Measurements from ENCODE around the gene PYDC1. TPM values are rescaled to one million over a fixed set of nuclear protein-coding genes. Genes with fewer than 3 reads are reported as not detected.
"Not testable (repeated sequence)": the region's sequence is repeated elsewhere in the genome, so short reads cannot be mapped to it uniquely, and the experiment has no call there.

PYDC1 gene
- total RNA-seq, 2 donors from 2014 or later: not detected

GRCh38 chr16:31196324-31197088, 20.4 kb downstream of the PYDC1 start:
- TF ChIP-seq CTCF (IDR thresholded peaks at IDR 0.05): no peak
- Histone ChIP-seq H3K9me3 (no peaks in the 10 kb centered on the region), H3K27me3 (no peaks in the 10 kb centered on the region), H3K4me3 (no peak overlapping the region), H3K9ac (ENCODE audit: low read depth in 2 of 2, low read length in 2 of 2) (no peak overlapping the region), H3K27ac (no peak overlapping the region), H3K36me3 (peaks cover 7% of the 10 kb centered on the region), H3K4me1 (peaks cover 13% of the 10 kb centered on the region)
- DNase-seq: no peak
- intact Hi-C loops (cut with DNase I): no loop called here

- H3K27me3 ChIP-seq; H3K27ac ChIP-seq; intact Hi-C loops (cut with DNase I); H3K9me3 ChIP-seq; H3K4me3 ChIP-seq; H3K9ac ChIP-seq (ENCODE audit: low read depth in 2 of 2, low read length in 2 of 2); DNase-seq; H3K4me1 ChIP-seq: not testable (repeated sequence)
- H3K36me3 ChIP-seq: peaks cover 14% of the 10 kb centered on the region
Observed at GRCh38 chr16:31195861-31196260, 21.1 kb downstream of the PYDC1 start.

- no peaks in the 10 kb centered on the region for H3K9me3 ChIP-seq
- no peak overlapping the region for H3K9ac ChIP-seq (ENCODE audit: low read depth in 2 of 2, low read length in 2 of 2)
- no peak overlapping the region for H3K27ac ChIP-seq
- H3K36me3 ChIP-seq: peaks cover 21% of the 10 kb centered on the region
- no peak for DNase-seq
- intact Hi-C loops (cut with DNase I): no loop called here
- no peaks in the 10 kb centered on the region for H3K4me1 ChIP-seq
- TF ChIP-seq CTCF (IDR thresholded peaks at IDR 0.05): no peak
- H3K4me3 ChIP-seq: no peak overlapping the region
- H3K27me3 ChIP-seq: no peaks in the 10 kb centered on the region
Observed at GRCh38 chr16:31194898-31195297, 22.0 kb downstream of the PYDC1 start.

GRCh38 chr16:31193874-31194273, 23.1 kb downstream of the PYDC1 start:
- no peak for TF ChIP-seq CTCF (IDR thresholded peaks at IDR 0.05)
- Histone ChIP-seq H3K27me3 (no peaks in the 10 kb centered on the region), H3K4me1 (no peaks in the 10 kb centered on the region), H3K4me3 (no peak overlapping the region), H3K36me3 (peaks cover 26% of the 10 kb centered on the region), H3K9ac (ENCODE audit: low read depth in 2 of 2, low read length in 2 of 2) (no peak overlapping the region), H3K9me3 (no peaks in the 10 kb centered on the region), H3K27ac (no peak overlapping the region)
- DNase-seq: no peak
- intact Hi-C loops (cut with DNase I): no loop called here

GRCh38 chr16:31192856-31193642, 23.9 kb downstream of the PYDC1 start:
- TF ChIP-seq CTCF (IDR thresholded peaks at IDR 0.05): no peak
- H3K27me3 ChIP-seq: no peaks in the 10 kb centered on the region
- peaks cover 27% of the 10 kb centered on the region for H3K36me3 ChIP-seq
- DNase-seq: no peak
- H3K9ac ChIP-seq (ENCODE audit: low read depth in 2 of 2, low read length in 2 of 2): no peak overlapping the region
- no peaks in the 10 kb centered on the region for H3K4me1 ChIP-seq
- no peak overlapping the region for H3K27ac ChIP-seq
- no peak overlapping the region for H3K4me3 ChIP-seq
- H3K9me3 ChIP-seq: no peaks in the 10 kb centered on the region
- intact Hi-C loops (cut with DNase I): no loop called here
